C4-2B (cell line): ENCODE data around the gene IFTAP.

Source experiments
- CTCF ChIP-seq: fragments of 450-650 bp; conservative IDR thresholded peaks from 2 replicates; pipeline ENCODE4 v1.5.1; 2017; ENCODE audit warnings: mild to moderate bottlenecking
- ZFX ChIP-seq: fragments of 450-650 bp; IDR thresholded peaks from 2 replicates; pipeline ENCODE4 v1.6.1; 2017

- TF ChIP-seq CTCF, result no peak
- TF ChIP-seq ZFX, result no peak
Measured at GRCh38 chr11:36577373-36577772, 16.9 kb upstream of the IFTAP start.
